T-helper 2 cell treated with Interferon-gamma antibody and Interleukin-4, amounts not matched to agents 100 ng/mL and 5 ng/mL, for 36 hours (primary cell): ENCODE measurements around the gene FOLR1. TPM values are rescaled to one million over a fixed set of nuclear protein-coding genes. Genes with fewer than 3 reads are reported as not detected.
"Not testable (repeated sequence)": the region's sequence is repeated elsewhere in the genome, so short reads cannot be mapped to it uniquely, and the experiment has no call there.

Experiments used
- intact Hi-C: fragments of 100-400 bp; cut with micrococcal nuclease; formaldehyde crosslinking; loops from one replicate; pipeline ENCODE4 v1.15.1; 2023
- total RNA-seq: library from RNA; stranded (reverse); gene quantifications from 2 replicates; pipeline ENCODE4 v1.2.3, GENCODE V29; 2022

Gene FOLR1
- total RNA-seq, 1 donor from 2014 or later: not detected

GRCh38 chr11:72180892-72181552 lies 10.9 kb upstream of the FOLR1 start:
- intact Hi-C loops: loop anchor here (5.0 kb wide), 3 partner anchors 39 to 204 kb away; partner anchors contain the start of gene INPPL1

GRCh38 chr11:72181553-72181958 lies 10.4 kb upstream of the FOLR1 start:
- intact Hi-C loops: loop anchor here (5.0 kb wide), 3 partner anchors 39 to 204 kb away; partner anchors contain the start of gene INPPL1

- intact Hi-C loops: no loop called here
Measured at GRCh38 chr11:72188267-72188666, 3.7 kb upstream of the FOLR1 start.

- intact Hi-C loops: no loop called here
Measured at GRCh38 chr11:72189455-72190250, 2.3 kb upstream of the FOLR1 start.

GRCh38 chr11:72190631-72191071 lies 1.3 kb upstream of the FOLR1 start:
- intact Hi-C loops: no loop called here

GRCh38 chr11:72195518-72196270 lies 3.8 kb downstream of the FOLR1 start:
- intact Hi-C loops: no loop called here

- intact Hi-C loops: not testable (repeated sequence)
Measured at GRCh38 chr11:72201445-72201844, 9.5 kb downstream of the FOLR1 start.

GRCh38 chr11:72202571-72202970 lies 10.6 kb downstream of the FOLR1 start:
- intact Hi-C loops: no loop called here

GRCh38 chr11:72203163-72203562 lies 11.2 kb downstream of the FOLR1 start:
- intact Hi-C loops: no loop called here

- intact Hi-C loops: no loop called here
Measured at GRCh38 chr11:72204886-72205285, 12.9 kb downstream of the FOLR1 start.

GRCh38 chr11:72206794-72207193 lies 14.9 kb downstream of the FOLR1 start:
- intact Hi-C loops: not testable (repeated sequence)

GRCh38 chr11:72208281-72208680 lies 16.3 kb downstream of the FOLR1 start:
- intact Hi-C loops: no loop called here

GRCh38 chr11:72209101-72209500 lies 17.2 kb downstream of the FOLR1 start:
- intact Hi-C loops: no loop called here

- intact Hi-C loops: no loop called here
Measured at GRCh38 chr11:72216638-72217037, 24.7 kb downstream of the FOLR1 start, which contains the start of gene FOLR2. Gene FOLR2, plus strand, starts transcription at chr11:72216794. Its CDS starts 1,791 bp downstream, at chr11:72218585.

GRCh38 chr11:72217841-72218240 lies 25.9 kb downstream of the FOLR1 start:
- intact Hi-C loops: no loop called here

- intact Hi-C loops: no loop called here
Measured at GRCh38 chr11:72218251-72218745, 26.4 kb downstream of the FOLR1 start.

GRCh38 chr11:72220696-72221363 lies 28.9 kb downstream of the FOLR1 start:
- intact Hi-C loops: loop anchor here (5.0 kb wide), 2 partner anchors 39 to 571 kb away; partner anchors contain the start of gene STARD10

- intact Hi-C loops: loop anchor here (2.0 to 5.0 kb wide), 4 partner anchors 39 to 571 kb away; partner anchors contain the start of genes LAMTOR1, LRRC51, NUMA1 and STARD10
Measured at GRCh38 chr11:72221386-72222075, 29.6 kb downstream of the FOLR1 start.

GRCh38 chr11:72222106-72222891 lies 30.4 kb downstream of the FOLR1 start:
- intact Hi-C loops: loop anchor here (2.0 to 5.0 kb wide), 4 partner anchors 40 to 570 kb away; partner anchors contain the start of genes LAMTOR1, LRRC51, NUMA1 and STARD10
